H1 (cell line): ENCODE measurements around the gene CD300A. TPM values are rescaled to one million over a fixed set of nuclear protein-coding genes. Genes with fewer than 3 reads are reported as not detected.

Experiments
- CTCF ChIA-PET: fragments of 300-600 bp; sonication (Branson Sonifier 250); formaldehyde crosslinking; loops from one replicate; lab custom pipeline; 2021; ENCODE audit not compliant: partially characterized antibody; lab: Charles Lee
- POLR2A ChIA-PET: fragments of 300-600 bp; sonication (Branson Sonifier 250); formaldehyde crosslinking; loops from one replicate; lab custom pipeline; 2021; ENCODE audit warnings: inconsistent platforms; ENCODE audit not compliant: partially characterized antibody; lab: Charles Lee
- DNase-seq, 2 experiments: peaks; one replicate each; pipeline versions ENCODE4 v3.0.0 to v3.0.0-alpha.2; 2010 to 2022; ENCODE audit warnings: low spot score in 2 of 2, low read depth in 1 of 2, mixed read lengths in 1 of 2
- FAIRE-seq: peaks from 2 replicates; lab custom pipeline; 2011; peaks lifted over from hg19 to GRCh38; lab: Jason Lieb, UNC
- H2AFZ ChIP-seq: 2 replicates; pipeline ENCODE4 v1.8.1; 2012; ENCODE audit warnings: low read length, inconsistent platforms
- H2AK5ac ChIP-seq: 2 replicates; pipeline ENCODE4 v1.6.1; 2013; ENCODE audit warnings: low read depth, low read length
- H2BK120ac ChIP-seq: replicated peaks from 2 replicates; pipeline ENCODE3; 2013; ENCODE audit warnings: low read depth, low read length, inconsistent platforms
- H2BK12ac ChIP-seq: 2 replicates; pipeline ENCODE4 v1.6.1; 2013; ENCODE audit warnings: low read depth, low read length
- H2BK15ac ChIP-seq: 2 replicates; pipeline ENCODE4 v1.6.1; 2013; ENCODE audit warnings: low read length
- H2BK20ac ChIP-seq: 2 replicates; pipeline ENCODE4 v1.6.1; 2013; ENCODE audit warnings: low read length
- H2BK5ac ChIP-seq: 2 replicates; pipeline ENCODE4 v1.6.1; 2013; ENCODE audit warnings: low read depth, low read length
- H3K14ac ChIP-seq: 2 replicates; pipeline ENCODE4 v1.6.1; 2013; ENCODE audit warnings: inconsistent platforms; ENCODE audit not compliant: insufficient read length
- H3K18ac ChIP-seq: 2 replicates; pipeline ENCODE4 v1.6.1; 2013; ENCODE audit warnings: low read length; ENCODE audit errors: extremely low read depth
- H3K23ac ChIP-seq: 2 replicates; pipeline ENCODE4 v1.6.1; 2013; ENCODE audit warnings: inconsistent platforms; ENCODE audit not compliant: insufficient read length
- H3K23me2 ChIP-seq: 2 replicates; pipeline ENCODE4 v1.6.1; 2013; ENCODE audit warnings: low read depth, low read length
- H3K27ac ChIP-seq: 2 replicates; pipeline ENCODE4 v1.6.1; 2011; ENCODE audit warnings: low read depth, low read length, inconsistent platforms
- H3K27me3 ChIP-seq, 4 experiments: replicated peaks in 1 of 4; 1 replicate in 1 of 4; 2 replicates in 3 of 4; pipeline versions ENCODE4 v1.6.1 to v1.8.1; 2011 to 2013; ENCODE audit warnings: low read length in 3 of 4, mild to moderate bottlenecking in 3 of 4, inconsistent platforms in 2 of 4, mixed read lengths in 2 of 4, moderate library complexity in 1 of 4; ENCODE audit not compliant: control insufficient read depth in 3 of 4, insufficient read depth in 3 of 4; ENCODE audit errors: extremely low read depth in 1 of 4
- H3K36me3 ChIP-seq, 4 experiments: 2 replicates each; pipeline versions ENCODE4 v1.6.1 to v1.8.1; 2011 to 2013; ENCODE audit warnings: mild to moderate bottlenecking in 4 of 4, low read length in 3 of 4, moderate library complexity in 2 of 4, control low read depth in 1 of 4, inconsistent platforms in 1 of 4; ENCODE audit not compliant: insufficient read depth in 4 of 4, control insufficient read depth in 2 of 4
- H3K4ac ChIP-seq: replicated peaks from 2 replicates; pipeline ENCODE3; 2013; ENCODE audit warnings: low read length, low read depth, mixed read lengths, inconsistent platforms; ENCODE audit not compliant: insufficient read length
- H3K4me1 ChIP-seq, 4 experiments: replicated peaks in 1 of 4; 1 replicate in 1 of 4; 2 replicates in 3 of 4; pipeline versions ENCODE4 v1.6.1 to v1.8.1; 2011 to 2013; ENCODE audit warnings: low read length in 3 of 4, inconsistent platforms in 2 of 4, mixed read lengths in 1 of 4; ENCODE audit not compliant: insufficient read depth in 4 of 4, control insufficient read depth in 3 of 4
- H3K4me2 ChIP-seq, 2 experiments: 2 replicates each; pipeline versions ENCODE4 v1.6.1 to v1.8.1; 2011 to 2013; ENCODE audit warnings: low read depth in 2 of 2, low read length in 2 of 2, control low read depth in 1 of 2, inconsistent platforms in 1 of 2, mild to moderate bottlenecking in 1 of 2; ENCODE audit not compliant: insufficient read depth in 1 of 2
- H3K4me3 ChIP-seq, 4 experiments: fragments of 200-600, 300-600 bp in 1 of 4; sonication (generic), shearing (Covaris generic), sonication (Bioruptor Twin) in 1 of 4; 2 replicates each; pipeline versions ENCODE4 v1.5.1 to v1.8.1; 2011 to 2016; ENCODE audit warnings: low read length in 4 of 4, low read depth in 3 of 4, control low read depth in 2 of 4, inconsistent platforms in 2 of 4, mild to moderate bottlenecking in 2 of 4, mixed read lengths in 1 of 4, moderate library complexity in 1 of 4; ENCODE audit not compliant: insufficient read depth in 2 of 4; ENCODE audit errors: extremely low read depth in 1 of 4
- H3K56ac ChIP-seq: replicated peaks from 2 replicates; pipeline ENCODE3; 2013; ENCODE audit warnings: low read depth, mild to moderate bottlenecking, mixed read lengths, low read length, inconsistent platforms; ENCODE audit not compliant: insufficient read length
- H3K79me1 ChIP-seq: 2 replicates; pipeline ENCODE4 v1.6.1; 2013; ENCODE audit warnings: low read depth, low read length, control low read depth
- H3K79me2 ChIP-seq, 2 experiments: 2 replicates each; pipeline versions ENCODE4 v1.6.1 to v1.8.1; 2012 to 2013; ENCODE audit warnings: low read length in 2 of 2, mild to moderate bottlenecking in 2 of 2, inconsistent platforms in 1 of 2; ENCODE audit not compliant: insufficient read depth in 2 of 2, control insufficient read depth in 1 of 2
- H3K9ac ChIP-seq, 4 experiments: replicated peaks in 1 of 4; 1 replicate in 1 of 4; 2 replicates in 3 of 4; pipeline versions ENCODE4 v1.6.1 to v1.8.1; 2011 to 2013; ENCODE audit warnings: low read depth in 3 of 4, low read length in 3 of 4, control low read depth in 2 of 4, mild to moderate bottlenecking in 2 of 4, moderate library complexity in 2 of 4, inconsistent platforms in 1 of 4; ENCODE audit errors: extremely low read depth in 1 of 4
- H3K9me3 ChIP-seq, 2 experiments: 2 replicates each; pipeline versions ENCODE4 v1.6.1 to v1.8.1; 2012 to 2013; ENCODE audit warnings: mild to moderate bottlenecking in 2 of 2, moderate library complexity in 2 of 2, control low read depth in 1 of 2, inconsistent platforms in 1 of 2, low read depth in 1 of 2, low read length in 1 of 2, mixed read lengths in 1 of 2; ENCODE audit not compliant: insufficient read depth in 2 of 2
- H4K20me1 ChIP-seq, 2 experiments: replicated peaks in 1 of 2; 2 replicates each; pipeline versions ENCODE3 to v1.8.1; 2011 to 2013; ENCODE audit warnings: inconsistent platforms in 2 of 2, low read length in 2 of 2, mild to moderate bottlenecking in 1 of 2; ENCODE audit not compliant: insufficient read depth in 2 of 2, control insufficient read depth in 1 of 2
- H4K5ac ChIP-seq: 2 replicates; pipeline ENCODE4 v1.6.1; 2013; ENCODE audit warnings: low read length, low read depth, mixed read lengths, inconsistent platforms; ENCODE audit not compliant: insufficient read length
- H4K8ac ChIP-seq: 2 replicates; pipeline ENCODE4 v1.8.0; 2013; ENCODE audit warnings: mild to moderate bottlenecking, moderate library complexity, low read length, inconsistent platforms; ENCODE audit not compliant: insufficient read depth; ENCODE audit errors: extremely low read depth
- H4K91ac ChIP-seq: replicated peaks from 2 replicates; pipeline ENCODE3; 2013; ENCODE audit warnings: low read length, mixed read lengths, inconsistent platforms; ENCODE audit not compliant: insufficient read length
- BRCA1 ChIP-seq: IDR thresholded peaks from 2 replicates; pipeline ENCODE4 v1.6.1; 2012; ENCODE audit warnings: low read depth, low read length, improper control_type of control experiment
- CREB1 ChIP-seq: IDR thresholded peaks from 2 replicates; pipeline ENCODE4 v1.6.1; 2012; ENCODE audit warnings: inconsistent platforms
- HDAC6 ChIP-seq: IDR thresholded peaks from one replicate; pipeline ENCODE4 v1.7.1; 2012; ENCODE audit warnings: low read depth, mild to moderate bottlenecking, inconsistent platforms, low read length, moderate library complexity
- MAFK ChIP-seq: IDR thresholded peaks from 2 replicates; pipeline ENCODE4 v1.6.1; 2012; ENCODE audit warnings: low read depth, mild to moderate bottlenecking, improper control_type of control experiment, low read length
- SIN3A ChIP-seq, 2 experiments: IDR thresholded peaks in 1 of 2; conservative IDR thresholded peaks in 1 of 2; 2 replicates each; pipeline ENCODE4 v1.6.1; 2011 to 2012; ENCODE audit warnings: low read length in 2 of 2, improper control_type of control experiment in 1 of 2, low read depth in 1 of 2, mild to moderate bottlenecking in 1 of 2
- WGBS, 2 experiments: shearing (Covaris generic) in 1 of 2; methylation state at CpG; one replicate each; pipeline versions ENCODE4 v1.1.6 to v1.1.7; 2013 to 2015; ENCODE audit warnings: low lambda C conversion rate in 2 of 2, mixed read lengths in 2 of 2, inconsistent platforms in 1 of 2, low coverage in 1 of 2, missing lambda C conversion rate in 1 of 2; ENCODE audit not compliant: insufficient replicate concordance in 2 of 2, insufficient coverage in 1 of 2, insufficient read length in 1 of 2; ENCODE audit errors: extremely low coverage in 1 of 2, missing lambda C conversion rate in 1 of 2; 5-methylcytosine and 5-hydroxymethylcytosine counted together
- polyA plus RNA-seq, 7 experiments: library from polyadenylated mRNA; depleted of rRNA in 3 of 7; stranded (reverse) in 5 of 7; unstranded in 2 of 7; fragments of >200 nt in 5 of 7; fragments of 200-250 nt in 2 of 7; gene quantifications; 1 replicate in 5 of 7; 2 replicates in 1 of 7; 4 replicates in 1 of 7; pipeline versions ENCODE4 v1.2.1 to v1.2.3, GENCODE V29; 2011 to 2013; ENCODE audit warnings: missing spikeins in 2 of 7, mixed read lengths in 2 of 7
- total RNA-seq: library from RNA; stranded (reverse); fragmentation: NEBNext Ultra II Directional; extraction: Animal tissue kit (Norgen Biotek cat#: 25700); gene quantifications from 2 replicates; pipeline ENCODE4 v1.2.1, GENCODE V29; 2021
- TF ChIP-seq, protein P1 (sequence below): IDR thresholded peaks from 2 replicates; pipeline ENCODE4 v1.6.1; 2012; ENCODE audit warnings: low read length, inconsistent platforms
- TF ChIP-seq, protein P2 (sequence below): IDR thresholded peaks from 2 replicates; pipeline ENCODE4 v1.6.1; 2012; ENCODE audit warnings: inconsistent platforms
- TF ChIP-seq, protein P3 (sequence below): IDR thresholded peaks from 2 replicates; pipeline ENCODE4 v1.6.1; 2011; ENCODE audit warnings: low read length, improper control_type of control experiment

CD300A gene
- total and polyA plus RNA-seq, 2 of the 8 experiments (the other 6 are each of a cell fraction or from before 2014, with no cell fraction given), result 0.52 to 1.3 TPM

DNA sequence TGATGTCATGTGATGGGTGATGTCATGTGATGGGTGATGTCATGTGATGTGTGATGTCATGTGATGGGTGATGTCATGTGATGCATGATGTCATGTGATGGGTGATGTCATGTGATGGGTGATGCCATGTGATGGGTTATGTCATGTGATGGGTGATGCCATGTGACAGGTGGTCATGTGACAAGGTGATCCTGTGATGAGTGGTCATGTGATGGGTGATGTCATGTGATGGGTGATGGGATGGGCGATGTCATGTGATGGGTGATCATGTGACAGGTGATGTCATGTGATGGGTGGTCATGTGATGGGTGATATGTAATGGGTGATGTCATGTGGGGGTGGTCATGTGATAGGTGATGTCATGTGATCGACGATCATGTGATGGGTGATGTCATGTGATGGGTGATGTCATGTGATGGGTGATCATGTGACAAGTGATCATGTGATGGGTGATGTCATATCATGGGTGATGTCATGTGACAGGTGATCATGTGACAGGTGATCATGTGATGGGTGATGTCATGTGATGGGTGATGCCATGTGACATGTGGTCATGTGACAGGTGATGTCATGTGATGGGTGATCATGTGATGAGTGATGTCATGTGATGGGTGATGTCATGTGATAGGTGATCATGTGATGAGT, 47.7 kb downstream of the CD300A start:
- Histone ChIP-seq H2AK5ac (peak overlapping the region; percentile 92; the same call in 1 of the 2 replicates), H2BK15ac (no peak overlapping the region), H3K9ac (no peak overlapping the region; a peak in 1 of 7 replicates), H3K14ac (no peak overlapping the region), H3K79me2 (no peaks in the 10 kb centered on the region), H3K4me3 (0 out of 8 replicates have a peak overlapping the region, but pooled peaks of 1 of the 4 experiments have one; percentile 2), H2AFZ (no peak overlapping the region), H3K4me2 (no peak overlapping the region), H3K4me1 (no peaks in the 10 kb centered on the region), H3K23me2 (peaks cover 2% of the 10 kb centered on the region; the same call in 1 of the 2 replicates), H4K8ac (no peak overlapping the region), H3K4ac (no peak overlapping the region), H3K23ac (no peak overlapping the region), H3K36me3 (no peaks in the 10 kb centered on the region), H2BK5ac (no peak overlapping the region), H3K9me3 (peaks cover 13 to 21% of the 10 kb centered on the region in 2 experiments), H3K79me1 (no peaks in the 10 kb centered on the region), H3K18ac (no peak overlapping the region), H4K20me1 (no peaks in the 10 kb centered on the region), H3K27me3 (peaks cover 0 to 2% (median 0%) of the 10 kb centered on the region in 4 experiments; a peak in 1 of 7 replicates), H4K5ac (no peak overlapping the region), H2BK20ac (no peak overlapping the region), H2BK120ac (no peak overlapping the region), H4K91ac (no peak overlapping the region), H3K27ac (no peak overlapping the region), H2BK12ac (no peak overlapping the region), H3K56ac (no peak overlapping the region)
- FAIRE-seq (no peak), DNase-seq (peak in 1 of 2 experiments; percentile 61)
- ChIA-PET CTCF (interaction anchor here (1.1 kb wide), 1 partner anchor 52 kb away, joined by 3 read pairs; no protein-coding TSS in a partner anchor), POLR2A (no interaction called here)
- 91% methylated on average over 3 of the region's 3 CpGs; no CpG with 5 or more reads in 1 of the 2 experiments for WGBS, 2 experiments
- TF ChIP-seq, protein P1, sequence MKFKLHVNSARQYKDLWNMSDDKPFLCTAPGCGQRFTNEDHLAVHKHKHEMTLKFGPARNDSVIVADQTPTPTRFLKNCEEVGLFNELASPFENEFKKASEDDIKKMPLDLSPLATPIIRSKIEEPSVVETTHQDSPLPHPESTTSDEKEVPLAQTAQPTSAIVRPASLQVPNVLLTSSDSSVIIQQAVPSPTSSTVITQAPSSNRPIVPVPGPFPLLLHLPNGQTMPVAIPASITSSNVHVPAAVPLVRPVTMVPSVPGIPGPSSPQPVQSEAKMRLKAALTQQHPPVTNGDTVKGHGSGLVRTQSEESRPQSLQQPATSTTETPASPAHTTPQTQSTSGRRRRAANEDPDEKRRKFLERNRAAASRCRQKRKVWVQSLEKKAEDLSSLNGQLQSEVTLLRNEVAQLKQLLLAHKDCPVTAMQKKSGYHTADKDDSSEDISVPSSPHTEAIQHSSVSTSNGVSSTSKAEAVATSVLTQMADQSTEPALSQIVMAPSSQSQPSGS, result peak; percentile 99
- no peak for TF ChIP-seq HDAC6
- TF ChIP-seq SIN3A (conservative IDR thresholded peaks at IDR 0.05 in 1 of 2, IDR thresholded peaks at IDR 0.05 in 1 of 2; ENCODE audit: low read depth in 1 of 2, low read length in 2 of 2), result peak; percentile 81 to 91; a peak in 2 of 4 replicates
- TF ChIP-seq BRCA1, result no peak; the same call in 1 of the 2 replicates
- TF ChIP-seq, protein P2, sequence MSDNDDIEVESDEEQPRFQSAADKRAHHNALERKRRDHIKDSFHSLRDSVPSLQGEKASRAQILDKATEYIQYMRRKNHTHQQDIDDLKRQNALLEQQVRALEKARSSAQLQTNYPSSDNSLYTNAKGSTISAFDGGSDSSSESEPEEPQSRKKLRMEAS, result peak; percentile 37
- peak; percentile 2; the same call in 1 of the 2 replicates for TF ChIP-seq MAFK
- TF ChIP-seq, protein P3, sequence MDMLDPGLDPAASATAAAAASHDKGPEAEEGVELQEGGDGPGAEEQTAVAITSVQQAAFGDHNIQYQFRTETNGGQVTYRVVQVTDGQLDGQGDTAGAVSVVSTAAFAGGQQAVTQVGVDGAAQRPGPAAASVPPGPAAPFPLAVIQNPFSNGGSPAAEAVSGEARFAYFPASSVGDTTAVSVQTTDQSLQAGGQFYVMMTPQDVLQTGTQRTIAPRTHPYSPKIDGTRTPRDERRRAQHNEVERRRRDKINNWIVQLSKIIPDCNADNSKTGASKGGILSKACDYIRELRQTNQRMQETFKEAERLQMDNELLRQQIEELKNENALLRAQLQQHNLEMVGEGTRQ, result peak; percentile 90
- TF ChIP-seq CREB1, result peak; percentile 92
